CD4-positive, alpha-beta T cell treated with Interferon alpha-2 for 1 hour (primary cell): Measurements from ENCODE around the gene ERV3-1.
A peak's percentile ranks its signal among the peaks of the same experiment; 100 is the strongest.
"Not testable (repeated sequence)": the region's sequence is repeated elsewhere in the genome, so short reads cannot be mapped to it uniquely, and the experiment has no call there.

Experiments
- DNase-seq, 2 donors: peaks; one replicate each; pipeline ENCODE4 v3.0.0-alpha.2; 2020 to 2022

Gene ERV3-1

DNA sequence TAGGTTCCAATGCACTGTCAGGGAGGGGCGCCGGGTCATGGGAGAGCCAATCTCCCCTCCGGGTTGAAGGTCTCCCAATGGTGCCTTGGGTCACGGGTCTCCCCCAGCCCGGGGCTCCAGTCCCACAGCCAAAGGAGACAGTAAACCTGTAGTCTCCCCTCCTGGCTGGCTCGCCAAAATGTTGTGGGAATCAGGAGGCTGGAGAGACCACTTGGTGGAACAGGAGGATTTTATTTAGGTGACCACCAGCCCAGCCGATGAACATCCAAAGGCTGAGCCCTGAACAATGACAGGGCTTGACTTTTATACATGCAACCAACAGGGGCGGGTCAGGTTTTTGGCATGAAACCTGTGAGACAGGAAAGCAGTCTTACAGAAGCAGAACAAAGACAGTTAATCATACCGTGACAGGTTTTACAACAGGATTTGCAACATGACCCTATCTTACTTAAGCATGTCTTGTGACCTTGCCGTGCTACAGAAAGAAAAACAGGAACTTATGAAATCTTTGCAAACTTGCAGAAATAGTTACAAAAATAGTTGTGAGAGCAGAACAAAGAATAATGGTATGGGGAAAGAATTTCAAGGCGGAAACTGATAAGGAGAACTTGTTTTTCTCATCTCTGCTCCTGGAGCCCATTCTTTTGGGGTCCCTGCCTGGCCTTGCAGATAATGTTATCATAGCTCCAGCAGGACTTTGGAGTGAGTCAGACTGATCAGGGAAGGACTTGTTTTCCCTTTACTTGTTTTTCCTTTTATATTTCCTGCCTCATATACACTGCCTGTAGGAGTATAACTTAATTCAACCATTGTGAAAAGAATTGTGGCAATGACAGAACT, 7.1 kb downstream of the ERV3-1 start:
- DNase-seq = peak; percentile 3 to 41

GRCh38 chr7:64998865-64999164, 7.7 kb downstream of the ERV3-1 start:
- no peak for DNase-seq

DNA sequence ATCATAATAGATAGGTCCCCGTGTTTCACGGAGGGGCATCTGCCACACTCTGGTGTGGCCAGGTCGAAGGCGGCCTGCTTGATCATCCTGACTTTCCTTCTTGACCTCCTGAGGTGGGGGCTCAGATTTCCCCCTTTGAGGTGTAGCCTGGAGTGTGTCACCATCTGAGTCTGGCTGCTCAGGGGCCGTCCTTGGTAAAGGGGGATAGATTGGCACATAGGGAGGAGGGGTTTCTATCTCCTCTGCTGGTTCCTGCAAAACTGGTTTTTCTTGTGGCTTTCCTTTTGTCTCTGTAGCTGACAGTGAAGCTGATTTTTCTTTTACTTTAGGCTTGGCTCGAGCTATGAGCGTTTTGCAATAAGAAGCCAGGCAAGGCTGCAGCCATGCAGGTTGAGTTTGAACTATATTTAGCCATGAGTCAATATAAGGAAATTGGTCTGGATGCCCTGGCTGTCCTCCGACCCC, 8.5 kb downstream of the ERV3-1 start:
- no peak for DNase-seq

DNA sequence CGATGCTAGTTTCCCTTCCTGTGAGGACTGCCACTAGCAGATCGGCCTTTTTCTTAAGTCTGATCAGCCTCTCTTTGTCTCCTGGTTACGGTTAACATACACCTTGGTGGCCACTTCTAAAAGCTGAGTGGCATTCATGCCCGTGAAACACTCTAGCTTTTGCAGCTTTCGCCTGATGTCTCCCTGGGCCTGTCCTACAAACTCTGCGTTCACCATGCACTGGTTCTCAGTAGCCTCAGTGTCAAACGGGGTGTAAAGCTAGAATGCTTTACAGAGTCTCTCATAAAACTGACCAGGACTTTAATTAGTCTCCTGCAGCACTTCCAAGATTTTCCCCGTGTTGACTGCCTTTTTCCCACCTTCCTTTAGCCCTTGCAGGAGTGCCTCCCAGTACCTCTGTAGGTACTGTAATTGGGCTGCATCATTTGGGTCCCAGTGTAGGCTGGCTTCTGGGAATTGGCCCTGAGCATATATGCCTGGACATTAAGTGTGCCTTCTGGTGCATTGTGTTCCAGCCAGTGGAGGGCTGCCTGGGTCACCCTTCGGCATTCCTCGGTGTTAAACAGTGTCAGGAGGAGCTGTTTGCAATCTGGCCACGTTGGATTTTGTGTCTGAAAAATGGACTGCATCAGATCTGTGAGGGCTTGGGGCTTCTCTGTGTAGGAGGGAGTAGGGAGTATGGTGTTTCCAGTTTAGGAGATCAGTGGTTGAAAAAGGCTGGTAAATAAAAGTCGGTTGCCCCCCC, 9.2 kb downstream of the ERV3-1 start:
- DNase-seq = no peak

GRCh38 chr7:64996305-64996704, 10.2 kb downstream of the ERV3-1 start:
- DNase-seq = no peak

- DNase-seq = no peak
Observed at GRCh38 chr7:64993901-64994300, 12.6 kb downstream of the ERV3-1 start.

GRCh38 chr7:64992971-64993370, 13.5 kb downstream of the ERV3-1 start:
- DNase-seq = no peak

DNA sequence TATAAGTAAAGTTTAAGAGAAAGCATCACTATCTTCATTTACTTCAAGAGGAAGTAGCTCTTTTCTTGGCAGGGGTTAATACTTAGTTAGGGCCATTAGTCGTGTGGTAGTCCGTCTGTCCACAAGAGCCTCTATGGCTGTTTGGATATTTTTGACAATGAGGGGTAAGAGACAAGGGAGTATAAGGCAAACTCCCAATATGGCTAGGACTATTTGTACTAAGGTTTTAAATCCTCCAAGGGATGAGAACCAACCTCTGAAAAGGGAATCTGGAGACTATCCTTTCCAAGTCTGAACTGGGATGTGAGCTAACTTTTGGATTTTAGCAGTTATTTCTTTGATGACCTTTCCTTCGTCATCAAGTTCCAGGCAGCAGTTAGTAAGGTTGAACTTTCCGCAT, 15.6 kb downstream of the ERV3-1 start, which contains the start of gene ZNF117:
TSS of gene ZNF117 (minus strand) at position 101 of the 400 bp plus-strand sequence.
- no peak for DNase-seq

GRCh38 chr7:64990216-64990615, 16.3 kb downstream of the ERV3-1 start:
- no peak for DNase-seq

- DNase-seq = no peak
Observed at GRCh38 chr7:64978497-64979203, 27.8 kb downstream of the ERV3-1 start.

DNA sequence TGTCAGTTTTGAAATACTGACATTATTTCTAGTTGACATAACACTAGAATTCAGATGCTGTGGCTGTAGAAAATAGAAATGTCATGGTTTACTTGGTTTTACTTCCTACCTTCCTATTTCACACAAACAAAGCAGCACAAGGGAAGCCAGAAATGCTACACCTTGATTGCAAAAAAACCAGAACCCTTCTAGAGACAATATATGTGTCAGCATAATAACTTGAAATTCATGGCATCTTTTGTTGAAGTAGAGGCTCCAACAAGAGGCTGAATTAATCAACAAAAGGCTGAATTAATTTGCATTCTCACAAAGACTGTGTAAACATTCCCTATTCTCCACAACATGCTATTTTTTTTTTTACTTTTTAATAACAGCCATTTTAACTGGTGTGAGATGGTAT, 40.9 kb downstream of the ERV3-1 start:
- DNase-seq = no peak

- no peak for DNase-seq
Observed at GRCh38 chr7:64959072-64959747, 47.3 kb downstream of the ERV3-1 start.

GRCh38 chr7:64951250-64951848, 55.1 kb downstream of the ERV3-1 start:
- DNase-seq = peak in 1 of 2 donors; percentile 62

GRCh38 chr7:64950673-64951072, 55.8 kb downstream of the ERV3-1 start:
- DNase-seq = not testable (repeated sequence)

- DNase-seq = not testable (repeated sequence)
Observed at GRCh38 chr7:64948774-64949173, 57.7 kb downstream of the ERV3-1 start.

- DNase-seq = no peak
Observed at GRCh38 chr7:64947252-64948000, 59.1 kb downstream of the ERV3-1 start.

GRCh38 chr7:64946772-64947171, 59.7 kb downstream of the ERV3-1 start:
- DNase-seq = peak in 1 of 2 donors; percentile 8

GRCh38 chr7:64945503-64946175, 60.8 kb downstream of the ERV3-1 start:
- no peak for DNase-seq

DNA sequence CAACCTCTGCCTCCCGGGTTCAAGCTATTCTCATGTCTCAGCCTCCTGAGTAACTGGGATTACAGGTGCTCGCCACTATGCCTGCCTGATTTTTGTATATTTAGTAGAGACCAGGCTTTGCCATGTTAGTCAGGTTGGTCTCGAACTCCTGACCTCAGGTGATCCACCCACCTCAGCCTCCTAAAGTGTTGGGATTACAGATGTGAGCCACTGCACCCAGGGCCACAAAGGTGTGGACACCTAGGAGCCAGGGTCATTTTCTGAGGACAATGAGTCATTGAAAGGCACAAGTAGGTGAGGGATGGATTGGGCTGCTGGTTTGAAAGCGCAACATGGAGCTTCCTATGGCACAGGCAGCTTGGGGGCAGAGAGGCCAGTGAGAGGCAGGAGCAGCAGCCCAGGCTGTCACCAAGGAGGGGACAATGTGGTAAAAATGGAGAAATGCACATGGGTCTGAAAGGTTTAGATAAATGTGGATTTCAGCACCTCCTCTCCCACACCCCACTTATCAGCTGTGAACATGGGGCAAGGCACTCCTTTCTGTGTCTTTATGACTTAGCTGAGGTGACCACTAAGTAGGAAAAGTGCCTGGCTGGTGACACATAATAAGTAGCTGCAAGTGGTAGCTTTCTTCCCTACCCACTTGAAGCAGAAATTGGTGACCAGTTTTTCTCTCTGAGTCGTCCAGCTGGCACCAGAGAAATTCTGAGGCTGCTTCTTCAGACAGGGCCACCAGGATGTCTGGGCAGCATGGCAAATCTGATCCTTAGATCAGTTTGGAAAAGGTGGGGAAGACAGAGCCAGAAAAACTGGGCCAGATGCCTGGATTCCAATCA, 61.6 kb downstream of the ERV3-1 start:
- not testable (repeated sequence) for DNase-seq
